ENCODE measurements around the gene BTNL9.

- TF ChIP-seq POLR2AphosphoS5 (IDR thresholded peaks at IDR 0.05; ENCODE audit: low read depth, low read length): no peak
- no peak for TF ChIP-seq POLR2A (IDR thresholded peaks at IDR 0.05; ENCODE audit: low read depth, low read length)
- TF ChIP-seq TAF1 (IDR thresholded peaks at IDR 0.05; ENCODE audit: low read depth, low read length): no peak
- TF ChIP-seq PAX5 (IDR thresholded peaks at IDR 0.05; ENCODE audit: insufficient read depth, low read length, severe bottlenecking): no peak
- TF ChIP-seq POU2F2 (IDR thresholded peaks at IDR 0.05; ENCODE audit: low read depth, low read length): no peak
These were observed 8.3 kb upstream of the BTNL9 start for GRCh38 chr5:181031716-181032115.

Measured in GM12891 (cell line).